Stimulated activated CD8-positive, alpha-beta memory T cell treated with anti-CD3 and anti-CD28 coated beads, Interleukin-15, amount 100 ng/mL, for 48 hours (primary cell): ENCODE measurements around the gene TCEA2.
"Not testable (repeated sequence)": the region's sequence is repeated elsewhere in the genome, so short reads cannot be mapped to it uniquely, and the experiment has no call there.

Source experiments
- DNase-seq, 2 donors: peaks; one replicate each; pipeline ENCODE4 v3.0.0-alpha.2; 2020; ENCODE audit warnings: low read depth in 2 of 2

TCEA2 gene

DNA sequence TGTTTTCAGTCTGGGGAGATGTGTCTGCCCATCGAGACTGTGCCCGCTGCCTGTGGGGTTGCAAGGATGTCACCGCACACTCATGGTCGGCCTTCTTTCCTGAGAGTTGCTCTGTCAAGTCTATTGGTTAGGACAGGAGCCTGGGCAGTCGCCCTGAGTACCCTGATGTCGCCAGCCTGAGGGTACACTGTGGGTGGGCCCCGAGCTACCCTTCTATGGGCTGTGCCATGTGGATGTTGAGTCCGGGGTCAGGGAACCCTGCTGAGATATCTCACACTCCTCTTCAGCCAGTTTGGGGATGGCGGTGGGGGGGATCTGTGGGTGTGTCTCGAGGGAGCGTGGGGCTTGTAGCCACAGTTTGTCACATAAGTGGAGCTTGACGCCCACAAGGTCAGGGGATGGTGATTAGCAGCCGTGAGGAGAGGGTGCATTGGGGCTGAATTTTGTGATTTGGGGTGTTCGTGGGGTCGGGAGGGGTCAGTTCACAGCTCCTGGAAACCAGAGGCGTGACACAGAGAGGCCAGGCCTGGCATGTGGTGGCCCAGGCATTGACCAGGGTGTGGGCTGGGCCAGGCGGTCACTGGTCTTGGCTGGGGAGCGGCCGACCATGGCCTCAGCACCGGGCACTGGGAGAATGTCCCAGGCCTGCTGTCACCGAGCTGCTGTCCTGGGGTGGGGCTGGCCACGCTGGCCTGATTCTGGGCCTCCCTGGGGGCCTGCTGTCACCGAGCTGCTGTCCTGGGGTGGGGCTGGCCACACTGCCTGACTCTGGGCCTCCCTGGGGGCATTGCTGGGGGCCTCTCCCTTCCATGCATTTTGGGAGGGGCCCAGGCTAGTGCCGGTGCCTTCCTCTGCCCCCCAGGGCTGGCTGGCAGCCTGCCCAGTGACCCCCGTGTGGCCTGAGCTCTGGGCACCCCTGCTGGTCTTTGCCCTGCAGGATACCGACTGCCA, 46.0 kb downstream of the TCEA2 start:
- DNase-seq = no peak

DNA sequence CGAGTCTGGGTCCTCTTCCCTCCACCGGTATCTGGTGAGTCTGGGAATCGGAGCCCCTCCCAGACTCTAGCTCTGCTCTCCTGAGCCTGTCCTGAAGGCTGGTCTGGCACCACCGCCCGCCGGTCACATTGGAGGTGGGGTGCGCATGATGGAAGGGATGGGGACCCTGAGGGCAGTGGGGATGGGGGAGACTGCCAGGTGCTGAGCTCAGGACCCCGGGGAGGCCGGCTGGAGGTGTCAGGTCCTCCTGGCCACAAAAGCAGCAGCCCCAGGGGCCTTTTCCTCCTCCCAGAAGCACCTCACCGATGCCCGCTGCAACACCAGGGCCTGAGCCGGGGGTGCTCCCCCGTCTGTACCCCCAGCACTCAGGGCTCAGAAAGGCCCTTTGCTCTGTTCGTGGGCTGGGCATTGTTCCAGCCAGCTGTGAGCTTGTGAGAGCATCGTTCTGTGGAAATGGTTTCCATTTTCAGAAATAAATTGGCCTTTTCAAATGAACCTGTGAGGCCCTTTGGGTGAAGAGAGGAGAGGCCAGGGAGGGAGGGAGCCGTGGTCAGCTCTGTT, 46.9 kb downstream of the TCEA2 start:
- DNase-seq = no peak

DNA sequence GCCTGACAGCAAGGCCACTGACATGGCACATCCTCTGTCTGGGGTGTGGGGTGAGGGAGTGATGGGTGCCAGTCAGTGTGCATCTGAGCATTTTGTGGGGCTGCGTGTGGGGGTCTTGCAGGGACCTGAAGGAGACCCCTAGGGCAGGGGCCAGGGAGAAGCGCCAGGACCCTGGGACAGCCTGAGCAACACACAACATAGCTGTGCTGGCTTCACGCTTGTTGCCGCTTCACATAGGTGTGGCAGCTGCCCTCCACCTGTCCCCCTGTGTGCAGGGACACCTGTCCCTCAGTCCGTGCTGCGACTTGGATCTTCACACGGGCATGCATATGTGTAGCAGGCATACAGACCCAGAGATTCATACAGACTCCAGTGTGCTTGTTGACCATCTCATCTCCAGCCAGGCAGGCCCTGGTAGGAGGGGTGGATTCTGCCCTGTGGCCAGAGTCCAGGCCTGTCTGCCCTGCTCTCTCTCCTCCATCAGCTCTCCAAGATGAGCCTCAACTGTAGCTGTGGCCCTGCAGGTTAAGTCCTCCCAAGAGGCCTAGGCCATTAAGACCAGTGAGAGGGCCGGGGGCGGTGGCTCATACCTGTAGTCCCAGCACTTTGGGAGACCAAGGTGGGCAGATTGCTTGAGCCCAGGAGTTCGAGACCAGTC, 47.5 kb downstream of the TCEA2 start:
- DNase-seq = no peak

DNA sequence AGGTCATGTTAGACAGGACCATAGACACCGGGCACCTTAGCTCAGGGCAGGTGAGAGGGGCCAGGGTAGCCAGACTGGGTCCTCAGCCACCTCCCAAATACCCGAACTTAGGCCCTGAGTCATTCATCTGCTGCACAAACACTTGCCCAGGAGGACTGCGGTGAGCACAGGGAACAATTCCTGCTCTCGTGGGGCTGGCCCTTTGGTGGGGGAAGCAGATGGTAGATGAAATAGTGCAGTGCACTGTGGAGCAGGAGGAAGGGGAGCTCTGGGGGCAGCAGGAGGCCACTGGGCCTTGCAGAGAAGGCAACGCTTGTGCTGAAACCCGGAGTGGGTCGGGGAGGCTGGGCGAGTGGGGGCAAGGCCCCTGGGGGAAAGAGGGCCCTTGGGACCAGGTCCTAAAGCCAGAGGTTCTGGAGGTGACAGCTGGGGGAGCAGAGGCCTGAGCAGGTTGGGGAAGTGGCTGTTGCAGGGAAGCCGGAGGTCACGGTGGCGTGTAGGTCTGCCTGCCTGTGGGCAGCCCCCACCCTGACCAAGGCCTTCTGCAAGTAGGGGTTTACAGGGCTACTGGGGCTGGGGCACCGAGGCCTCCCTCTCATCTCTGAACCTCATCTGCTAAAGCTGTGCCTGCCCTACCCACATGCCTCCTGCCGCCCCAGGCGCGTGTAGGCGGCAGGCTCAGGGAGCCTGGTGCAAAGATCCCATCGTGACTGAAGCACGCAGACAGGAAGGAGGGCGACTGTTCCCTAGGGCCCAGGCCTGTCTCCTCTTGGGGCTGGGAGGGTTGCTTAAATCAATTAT, 49.0 kb downstream of the TCEA2 start:
- no peak for DNase-seq

DNA sequence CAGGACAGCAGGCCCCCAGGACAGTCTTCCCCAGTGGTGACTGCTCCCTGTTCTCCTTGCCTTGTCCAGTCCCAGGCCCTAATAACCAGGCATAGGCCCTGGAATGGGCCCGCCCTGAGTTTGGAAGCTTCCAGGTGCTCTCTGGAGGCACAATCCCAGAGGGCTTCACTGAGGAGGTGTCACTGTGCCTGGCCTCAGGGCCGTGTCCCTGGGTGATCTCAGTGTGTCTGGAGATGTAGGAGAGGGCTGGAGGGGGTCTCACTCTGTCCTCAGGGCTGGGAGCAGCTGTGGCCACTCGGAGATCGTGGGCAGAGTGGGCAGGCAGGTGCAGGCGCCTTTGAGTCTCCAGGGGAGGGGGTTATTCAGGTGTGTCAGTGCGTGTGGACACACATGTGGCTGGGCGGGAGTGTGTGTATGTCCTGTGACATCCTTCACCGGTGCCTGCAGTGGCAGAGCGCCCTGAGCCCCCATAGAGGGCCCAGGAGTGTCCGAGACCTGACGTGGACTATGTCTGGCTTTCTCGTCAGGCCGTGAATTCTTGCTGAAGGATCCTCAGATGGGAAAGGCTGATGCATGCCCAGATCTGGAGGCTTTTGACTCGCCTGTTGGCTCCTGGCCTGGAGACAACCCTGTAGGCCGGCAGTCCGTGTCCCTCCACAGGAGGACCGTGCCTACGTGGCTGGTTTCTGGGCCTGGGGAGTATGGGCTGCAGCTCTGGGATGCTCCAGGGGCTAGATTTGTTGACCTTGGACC, 49.9 kb downstream of the TCEA2 start:
- no peak for DNase-seq

DNA sequence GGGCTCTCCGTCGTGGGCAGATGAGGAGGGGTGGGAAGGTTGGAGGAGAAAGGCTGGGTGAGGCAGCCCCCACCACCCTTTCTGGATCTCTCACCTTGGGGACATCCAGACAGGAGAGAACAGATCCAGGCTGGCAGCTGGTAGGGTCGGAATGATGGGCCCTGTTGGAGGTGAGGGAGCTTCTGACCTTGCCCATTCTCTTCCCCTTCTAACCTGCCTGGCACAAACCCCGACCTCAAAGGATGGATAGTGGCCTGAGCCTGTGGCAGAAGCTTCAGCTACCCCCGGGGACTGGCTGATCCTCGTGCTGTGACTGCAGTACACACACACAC, 50.4 kb downstream of the TCEA2 start:
- DNase-seq = no peak

DNA sequence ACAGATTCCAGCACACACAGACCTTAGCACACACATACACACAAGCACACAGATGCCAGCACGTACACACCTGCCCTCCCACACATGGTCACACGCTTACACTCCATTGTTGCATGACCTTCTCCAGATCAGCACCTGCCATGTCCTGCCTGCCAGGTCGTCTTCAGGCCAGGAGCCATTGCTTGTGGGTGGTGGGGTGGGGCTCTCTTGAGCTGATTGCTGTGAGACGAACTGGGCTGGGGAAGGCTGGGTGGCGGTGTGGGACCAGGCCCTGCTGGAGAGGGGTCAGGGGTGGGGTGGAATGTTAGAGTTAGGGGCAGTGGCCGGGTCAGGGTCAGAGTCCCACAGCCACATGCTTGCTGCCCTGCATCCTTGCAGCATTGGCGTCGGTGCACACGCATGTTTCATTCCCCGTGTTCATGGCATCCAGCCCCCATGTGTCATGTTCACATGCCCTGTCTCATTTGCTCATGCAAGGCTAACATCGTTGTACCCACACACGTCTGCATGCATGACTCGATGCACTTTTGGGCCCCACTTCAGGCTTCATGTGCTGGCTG, 50.9 kb downstream of the TCEA2 start:
- no peak for DNase-seq

DNA sequence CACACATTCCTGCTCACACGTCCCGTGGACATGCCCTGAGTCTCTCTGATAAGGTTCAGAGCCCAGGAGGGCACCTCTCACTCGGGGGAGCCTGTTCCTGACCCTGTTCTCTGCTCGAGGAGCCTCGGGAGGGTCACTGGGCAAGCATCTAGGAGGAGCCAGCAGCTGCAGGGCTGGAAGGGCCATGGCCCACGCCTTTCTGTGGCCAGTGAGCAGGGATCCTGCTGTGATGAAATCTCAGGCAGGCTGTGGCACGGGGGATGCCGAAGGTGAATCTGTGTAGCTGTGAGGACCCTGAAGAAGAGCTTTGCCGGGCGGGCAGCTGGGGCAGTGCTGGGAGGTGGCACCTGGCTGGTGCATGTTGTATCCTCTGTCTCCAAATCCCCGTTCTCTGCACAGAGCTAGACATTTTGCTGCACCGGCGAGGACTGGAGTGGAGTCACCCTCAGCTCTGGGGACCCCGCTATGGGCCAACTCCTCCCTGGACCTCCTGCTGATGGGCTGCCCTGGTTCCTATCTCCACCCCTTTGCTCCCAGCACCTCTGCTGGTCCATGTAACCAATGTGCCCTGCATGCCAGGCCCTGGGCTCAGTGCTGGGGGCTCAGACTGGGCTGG, 51.5 kb downstream of the TCEA2 start:
- DNase-seq = no peak

DNA sequence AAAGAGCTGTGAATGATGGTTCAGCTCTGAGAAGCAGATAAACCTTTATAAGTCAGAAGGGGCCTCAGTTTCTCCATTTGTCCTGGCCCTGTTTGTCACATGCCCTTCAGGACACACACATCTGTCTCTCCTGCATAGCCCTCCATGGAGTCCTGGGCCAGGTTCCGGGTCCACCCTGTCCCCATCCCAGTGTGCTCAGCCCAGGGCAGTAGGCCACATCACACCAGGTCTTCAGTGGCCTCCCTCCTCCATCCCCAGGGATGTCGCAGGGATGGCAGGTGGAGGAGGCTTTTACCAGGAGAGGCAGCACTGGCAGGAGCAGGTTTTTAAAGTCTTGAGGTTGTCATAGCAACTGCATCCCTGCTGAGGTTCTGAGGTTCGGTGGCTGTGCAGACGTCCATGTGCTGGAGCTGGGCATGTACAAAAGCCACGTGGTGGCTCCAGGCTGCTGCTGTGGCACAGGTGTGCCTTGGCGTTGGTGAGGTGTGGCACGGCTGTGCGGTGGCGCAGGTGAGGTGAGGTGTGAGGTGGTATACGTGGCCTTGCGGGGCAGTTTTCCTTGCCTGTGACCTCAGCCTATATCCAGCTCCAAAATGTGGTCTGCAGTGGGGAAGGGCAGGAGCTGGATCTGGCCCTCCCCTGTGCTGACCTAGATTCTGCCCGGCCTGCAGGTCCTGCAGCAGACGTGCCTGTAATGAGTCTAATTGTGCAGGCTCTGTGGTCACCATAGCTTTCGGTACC, 52.3 kb downstream of the TCEA2 start:
- no peak for DNase-seq

DNA sequence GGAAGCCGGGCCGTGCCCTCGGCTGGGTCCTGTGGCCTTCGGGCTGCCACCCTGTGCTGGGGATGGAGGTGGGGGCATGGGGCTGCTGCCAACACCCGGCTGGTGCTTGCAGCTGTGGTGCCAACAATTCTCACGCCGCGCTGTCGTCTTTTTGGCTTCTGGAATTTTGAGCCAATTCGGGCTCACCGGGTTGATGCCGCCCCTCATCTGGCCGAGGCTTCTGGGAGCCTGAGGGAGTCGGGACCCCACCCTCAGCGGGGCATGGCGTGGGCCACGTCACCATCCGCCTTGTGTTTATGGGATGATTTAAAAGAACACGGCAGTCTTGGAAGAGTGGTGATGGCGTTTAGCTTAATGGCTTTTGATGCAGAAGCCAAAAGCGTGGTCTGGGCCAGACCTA, 53.0 kb downstream of the TCEA2 start:
- no peak for DNase-seq

DNA sequence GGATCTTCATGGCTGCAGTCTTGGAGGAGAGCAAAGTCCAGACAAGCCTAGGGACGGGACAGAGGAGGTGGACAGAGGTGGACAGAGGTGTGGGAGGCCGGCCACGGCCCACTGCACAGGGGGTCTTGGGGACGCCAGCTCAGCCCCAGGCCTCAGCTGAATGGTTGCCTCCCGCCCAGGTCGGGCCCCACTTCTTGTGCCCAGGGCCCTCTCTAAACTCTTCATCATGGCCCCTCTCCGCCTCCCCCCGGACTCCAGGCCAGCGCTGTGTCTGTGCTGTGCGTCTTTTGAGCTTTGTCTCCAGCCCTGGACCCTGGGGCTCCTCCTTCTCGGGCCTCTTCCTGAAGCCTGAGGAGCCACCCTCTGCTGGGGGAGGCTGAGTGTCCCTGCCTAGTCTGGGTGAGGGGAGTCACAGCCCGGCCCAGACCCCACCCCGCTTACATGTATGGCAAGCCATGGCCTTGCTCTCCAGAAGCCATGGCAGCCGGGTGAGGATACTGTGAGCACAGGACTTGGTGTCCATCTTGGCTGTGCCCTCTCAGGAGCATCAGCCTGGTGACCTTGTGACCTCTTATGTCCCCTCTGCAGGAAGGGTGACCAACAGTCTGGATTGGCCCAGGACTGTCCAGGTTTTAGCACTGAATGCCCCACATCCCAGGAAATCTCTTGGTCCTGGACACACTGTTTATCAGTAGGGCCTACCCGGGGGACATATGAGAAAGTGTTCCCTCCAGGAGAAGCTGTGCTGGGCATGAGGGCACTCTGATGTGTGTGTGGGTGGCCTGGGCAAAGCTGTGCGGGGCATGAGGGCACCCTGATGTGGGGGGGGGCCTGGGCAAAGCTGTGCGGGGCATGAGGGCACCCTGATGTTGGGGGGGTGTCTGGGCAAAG, 53.8 kb downstream of the TCEA2 start:
- no peak for DNase-seq

DNA sequence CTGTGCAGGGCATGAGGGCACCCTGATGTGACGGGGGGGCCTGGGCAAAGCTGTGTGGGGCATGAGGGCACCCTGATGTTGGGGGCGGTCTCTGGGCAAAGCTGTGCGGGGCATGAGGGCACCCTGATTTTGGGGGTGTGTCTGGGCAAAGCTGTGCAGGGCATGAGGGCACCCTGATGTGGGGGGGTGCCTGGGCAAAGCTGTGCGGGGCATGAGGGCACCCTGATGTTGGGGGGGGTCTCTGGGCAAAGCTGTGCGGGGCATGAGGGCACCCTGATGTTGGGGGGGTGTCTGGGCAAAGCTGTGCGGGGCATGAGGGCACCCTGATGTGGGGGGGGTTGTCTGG, 54.4 kb downstream of the TCEA2 start:
- not testable (repeated sequence) for DNase-seq

DNA sequence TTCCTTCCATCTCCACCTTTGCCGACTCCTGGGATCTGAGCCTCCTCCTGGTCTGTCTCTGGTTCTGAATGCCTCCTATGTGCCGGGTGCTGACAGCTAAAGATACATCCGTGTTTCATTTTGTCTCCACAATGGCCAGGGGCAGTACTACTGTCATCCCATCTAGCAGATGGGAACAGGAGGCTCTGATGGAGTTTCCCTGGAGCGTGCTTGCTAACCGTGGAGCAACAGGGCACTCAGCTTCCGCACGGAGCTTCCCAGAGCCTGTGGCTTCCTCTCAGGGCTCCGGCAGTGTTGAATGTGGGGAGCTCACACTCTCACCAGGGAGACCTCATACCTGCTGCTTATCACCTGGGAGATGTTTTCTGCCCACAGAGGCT, 56.3 kb downstream of the TCEA2 start:
- no peak for DNase-seq

DNA sequence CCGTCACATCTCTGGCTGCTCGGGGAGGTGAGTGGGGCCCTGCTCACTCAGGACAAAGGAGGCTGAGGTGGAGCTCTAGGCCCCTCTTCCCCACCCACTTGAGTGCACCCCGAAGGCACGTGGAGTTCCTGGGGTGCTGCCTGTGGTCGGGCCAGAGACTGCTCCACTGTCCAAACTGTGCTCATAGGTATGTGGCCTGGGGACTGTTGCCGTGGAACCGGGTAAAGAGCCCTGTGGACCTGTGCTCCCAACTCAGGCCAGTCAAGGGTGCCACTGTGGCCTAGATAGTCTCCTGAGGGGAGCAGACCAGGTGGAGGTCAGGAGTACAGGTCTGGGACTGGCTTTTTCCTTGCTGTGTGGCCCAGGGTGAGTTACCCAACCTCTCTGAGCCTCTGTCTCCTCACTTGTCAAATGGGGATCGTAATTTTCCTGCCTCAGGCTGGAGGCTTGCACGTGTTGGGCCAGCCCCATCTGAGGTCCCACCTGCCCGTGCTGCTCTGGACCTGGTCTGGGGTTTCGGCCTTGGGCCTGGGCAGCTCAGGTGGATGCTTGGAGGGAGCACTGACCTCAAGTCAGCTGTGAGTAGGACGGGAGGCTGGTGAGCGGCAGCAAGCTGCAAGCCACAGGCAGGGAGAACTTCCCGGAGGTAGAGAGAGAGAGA, 56.8 kb downstream of the TCEA2 start:
- no peak for DNase-seq

DNA sequence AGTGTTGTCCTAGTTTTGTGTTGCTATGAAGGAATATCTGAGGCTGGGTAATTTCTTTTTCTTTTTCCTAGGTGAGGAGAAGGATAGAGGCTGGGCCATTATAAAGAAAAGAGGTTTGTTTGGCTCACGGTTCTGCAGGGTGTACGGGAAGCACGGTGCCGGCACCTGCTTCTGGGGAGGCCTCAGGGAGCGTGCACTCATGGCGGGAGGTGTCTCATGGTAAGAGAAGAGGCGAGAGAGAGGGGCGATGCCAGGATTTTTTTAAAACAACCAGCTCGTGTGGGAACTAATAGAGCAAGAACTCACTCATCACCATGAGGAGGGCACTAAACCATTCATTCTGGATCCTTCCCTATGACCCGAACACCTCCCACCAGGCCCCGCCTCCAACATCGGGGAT, 58.6 kb downstream of the TCEA2 start:
- DNase-seq = no peak
